GM12878 (cell line): Measurements from ENCODE around the gene SDF4.

ENCODE experiments used
- POLR2A ChIP-seq: IDR thresholded peaks from 2 replicates; pipeline ENCODE4 v1.6.1; 2011; ENCODE audit warnings: low read depth, mild to moderate bottlenecking, low read length
- TCF7 ChIP-seq: IDR thresholded peaks from 2 replicates; pipeline ENCODE4 v1.6.1; 2014; ENCODE audit warnings: antibody characterized with exemption, borderline replicate concordance
- ZBTB33 ChIP-seq: fragments of 450-650 bp; IDR thresholded peaks from 2 replicates; pipeline ENCODE4 v1.6.1; 2017; ENCODE audit warnings: mild to moderate bottlenecking
- ZNF207 ChIP-seq: fragments of 450-650 bp; IDR thresholded peaks from 2 replicates; pipeline ENCODE4 v1.6.1; 2014; ENCODE audit warnings: antibody characterized with exemption, mild to moderate bottlenecking, borderline replicate concordance
- ZNF384 ChIP-seq: IDR thresholded peaks from 2 replicates; pipeline ENCODE4 v1.6.1; 2012; ENCODE audit warnings: low read depth, mild to moderate bottlenecking, low read length, improper control_type of control experiment, borderline replicate concordance
- TF ChIP-seq, protein P1 (sequence below): IDR thresholded peaks from 2 replicates; pipeline ENCODE4 v1.6.1; 2011; ENCODE audit warnings: borderline replicate concordance, low read depth, mild to moderate bottlenecking, moderate library complexity, low read length; ENCODE audit not compliant: insufficient read depth, poor library complexity, severe bottlenecking
- TF ChIP-seq, protein P2 (sequence below): IDR thresholded peaks from 2 replicates; pipeline ENCODE4 v1.6.1; 2012; ENCODE audit warnings: low read length, inconsistent platforms

GRCh38 chr1:1247341-1247913, 15.6 kb upstream of the SDF4 start:
- TF ChIP-seq TCF7 = no peak
- TF ChIP-seq ZNF207 = no peak
- TF ChIP-seq ZNF384 = no peak
- TF ChIP-seq, protein P1, sequence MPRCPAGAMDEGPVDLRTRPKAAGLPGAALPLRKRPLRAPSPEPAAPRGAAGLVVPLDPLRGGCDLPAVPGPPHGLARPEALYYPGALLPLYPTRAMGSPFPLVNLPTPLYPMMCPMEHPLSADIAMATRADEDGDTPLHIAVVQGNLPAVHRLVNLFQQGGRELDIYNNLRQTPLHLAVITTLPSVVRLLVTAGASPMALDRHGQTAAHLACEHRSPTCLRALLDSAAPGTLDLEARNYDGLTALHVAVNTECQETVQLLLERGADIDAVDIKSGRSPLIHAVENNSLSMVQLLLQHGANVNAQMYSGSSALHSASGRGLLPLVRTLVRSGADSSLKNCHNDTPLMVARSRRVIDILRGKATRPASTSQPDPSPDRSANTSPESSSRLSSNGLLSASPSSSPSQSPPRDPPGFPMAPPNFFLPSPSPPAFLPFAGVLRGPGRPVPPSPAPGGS = no peak
- TF ChIP-seq, protein P2, sequence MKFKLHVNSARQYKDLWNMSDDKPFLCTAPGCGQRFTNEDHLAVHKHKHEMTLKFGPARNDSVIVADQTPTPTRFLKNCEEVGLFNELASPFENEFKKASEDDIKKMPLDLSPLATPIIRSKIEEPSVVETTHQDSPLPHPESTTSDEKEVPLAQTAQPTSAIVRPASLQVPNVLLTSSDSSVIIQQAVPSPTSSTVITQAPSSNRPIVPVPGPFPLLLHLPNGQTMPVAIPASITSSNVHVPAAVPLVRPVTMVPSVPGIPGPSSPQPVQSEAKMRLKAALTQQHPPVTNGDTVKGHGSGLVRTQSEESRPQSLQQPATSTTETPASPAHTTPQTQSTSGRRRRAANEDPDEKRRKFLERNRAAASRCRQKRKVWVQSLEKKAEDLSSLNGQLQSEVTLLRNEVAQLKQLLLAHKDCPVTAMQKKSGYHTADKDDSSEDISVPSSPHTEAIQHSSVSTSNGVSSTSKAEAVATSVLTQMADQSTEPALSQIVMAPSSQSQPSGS = no peak
- TF ChIP-seq ZBTB33 = no peak
- peak; percentile 6; the same call in 1 of the 2 replicates for TF ChIP-seq POLR2A
